Thoracic aorta (tissue), 2 donors: ENCODE measurements around the gene PAX8. TPM values are rescaled to one million over a fixed set of nuclear protein-coding genes. Genes with fewer than 3 reads are reported as not detected.

Experiments used
- ATAC-seq: fragments of 150-250 bp; one replicate; pipeline ENCODE4 v1.8.0; 2017; ENCODE audit warnings: low read depth; ENCODE audit not compliant: insufficient number of reproducible peaks, low FRiP score
- DNase-seq: peaks from one replicate; pipeline ENCODE4 v3.0.0-alpha.2; 2020; ENCODE audit warnings: low spot score
- H3K27ac ChIP-seq, 2 donors: fragments of 200-600 bp; sonication (generic); 1 replicate in 1 of 2; 2 replicates in 1 of 2; pipeline ENCODE4 v1.5.1; 2016; ENCODE audit warnings: mild to moderate bottlenecking in 2 of 2, moderate library complexity in 2 of 2
- H3K27me3 ChIP-seq: fragments of 200-600 bp; sonication (generic); replicated peaks from 2 replicates; pipeline ENCODE4 v1.6.0; 2016; ENCODE audit warnings: mild to moderate bottlenecking; ENCODE audit not compliant: insufficient read depth
- H3K36me3 ChIP-seq: fragments of 200-600 bp; sonication (generic); one replicate; pipeline ENCODE4 v1.5.1; 2016
- H3K4me1 ChIP-seq, 2 donors: fragments of 200-600 bp; sonication (generic); 1 replicate in 1 of 2; 2 replicates in 1 of 2; pipeline versions ENCODE4 v1.5.1 to v1.6.0; 2016; ENCODE audit warnings: low read depth in 2 of 2, mild to moderate bottlenecking in 1 of 2; ENCODE audit not compliant: control insufficient read depth in 1 of 2
- H3K4me3 ChIP-seq: fragments of 200-600 bp; sonication (generic); 2 replicates; pipeline ENCODE4 v1.5.1; 2016; ENCODE audit warnings: mild to moderate bottlenecking
- H3K9me3 ChIP-seq: fragments of 200-600 bp; sonication (generic); 2 replicates; pipeline ENCODE4 v1.5.1; 2016
- CTCF ChIP-seq: fragments of 200-600 bp; sonication (generic); IDR thresholded peaks from one replicate; pipeline ENCODE4 v1.5.1; 2019; ENCODE audit warnings: antibody characterized with exemption
- total RNA-seq, 2 donors: library from RNA; depleted of rRNA; stranded (reverse); fragments of >200 nt; gene quantifications; one replicate each; pipeline versions ENCODE4 v1.1.0 to v1.2.3, GENCODE V29; 2016

PAX8 gene
- total RNA-seq, 2 donors from 2014 or later = 2.4 to 10.3 TPM

- H3K36me3 ChIP-seq = no peaks in the 10 kb centered on the region
- no peak overlapping the region for H3K27ac ChIP-seq
- H3K9me3 ChIP-seq = no peaks in the 10 kb centered on the region
- no peak for DNase-seq
- H3K4me1 ChIP-seq = peaks cover 0 to 12% of the 10 kb centered on the region in 2 donors
- TF ChIP-seq CTCF = no peak
- no peak overlapping the region for H3K4me3 ChIP-seq
- ATAC-seq = no peak
- no peaks in the 10 kb centered on the region for H3K27me3 ChIP-seq
Observed at GRCh38 chr2:113209646-113210171, 69.0 kb downstream of the PAX8 start.

- H3K9me3 ChIP-seq = no peaks in the 10 kb centered on the region
- no peak overlapping the region for H3K27ac ChIP-seq
- H3K4me1 ChIP-seq = peaks cover 0 to 12% of the 10 kb centered on the region in 2 donors
- TF ChIP-seq CTCF = no peak
- ATAC-seq (no peak), DNase-seq (no peak)
- H3K36me3 ChIP-seq = no peaks in the 10 kb centered on the region
- no peaks in the 10 kb centered on the region for H3K27me3 ChIP-seq
- H3K4me3 ChIP-seq = no peak overlapping the region
Observed at GRCh38 chr2:113209011-113209645, 69.6 kb downstream of the PAX8 start.

- Histone ChIP-seq H3K27me3 (no peaks in the 10 kb centered on the region), H3K36me3 (no peaks in the 10 kb centered on the region), H3K4me3 (no peak overlapping the region), H3K4me1 (peaks cover 0 to 12% of the 10 kb centered on the region in 2 donors), H3K9me3 (no peaks in the 10 kb centered on the region), H3K27ac (no peak overlapping the region)
- TF ChIP-seq CTCF = no peak
- ATAC-seq = no peak
- no peak for DNase-seq
Observed at GRCh38 chr2:113208396-113208795, 70.3 kb downstream of the PAX8 start.

GRCh38 chr2:113207021-113207420, 71.7 kb downstream of the PAX8 start:
- Histone ChIP-seq H3K4me1 (peaks cover 0 to 12% of the 10 kb centered on the region in 2 donors), H3K36me3 (no peaks in the 10 kb centered on the region), H3K27ac (no peak overlapping the region), H3K27me3 (no peaks in the 10 kb centered on the region), H3K9me3 (no peaks in the 10 kb centered on the region), H3K4me3 (no peak overlapping the region)
- DNase-seq = no peak
- ATAC-seq = no peak
- TF ChIP-seq CTCF = no peak

- H3K9me3 ChIP-seq = no peaks in the 10 kb centered on the region
- H3K4me3 ChIP-seq = no peak overlapping the region
- DNase-seq (no peak), ATAC-seq (no peak)
- peaks cover 0 to 5% of the 10 kb centered on the region in 2 donors for H3K4me1 ChIP-seq
- no peaks in the 10 kb centered on the region for H3K27me3 ChIP-seq
- H3K27ac ChIP-seq = no peak overlapping the region
- no peaks in the 10 kb centered on the region for H3K36me3 ChIP-seq
- TF ChIP-seq CTCF = no peak
Observed at GRCh38 chr2:113206251-113206650, 72.5 kb downstream of the PAX8 start.
